SK-MEL-5 (cell line): Measurements from ENCODE around the gene CELSR3. TPM values are rescaled to one million over a fixed set of nuclear protein-coding genes. Genes with fewer than 3 reads are reported as not detected.

ENCODE experiments used
- DNase-seq: peaks from one replicate; pipeline ENCODE4 v3.0.0-alpha.2; 2016; ENCODE audit warnings: low read depth, low spot score
- in situ Hi-C: cut with HindIII; loops from 2 replicates; pipeline ENCODE4 v1.10.0; 2016; ENCODE audit warnings: low sequenced_read_pairs, high pct_unique_total_duplicates, low pct_unique_long_range_greater_than_20kb
- polyA plus RNA-seq, 2 experiments: library from polyadenylated mRNA; depleted of rRNA; stranded (reverse); fragments of >200 nt; gene quantifications; 2 replicates each; pipeline ENCODE4 v1.2.3, GENCODE V29; 2015
- total RNA-seq: library from RNA; depleted of rRNA; stranded (reverse); fragments of >200 nt; shearing (Covaris generic); gene quantifications from 2 replicates; pipeline ENCODE4 v1.2.3, GENCODE V29; 2014; rRNA removed

CELSR3 gene, protein sequence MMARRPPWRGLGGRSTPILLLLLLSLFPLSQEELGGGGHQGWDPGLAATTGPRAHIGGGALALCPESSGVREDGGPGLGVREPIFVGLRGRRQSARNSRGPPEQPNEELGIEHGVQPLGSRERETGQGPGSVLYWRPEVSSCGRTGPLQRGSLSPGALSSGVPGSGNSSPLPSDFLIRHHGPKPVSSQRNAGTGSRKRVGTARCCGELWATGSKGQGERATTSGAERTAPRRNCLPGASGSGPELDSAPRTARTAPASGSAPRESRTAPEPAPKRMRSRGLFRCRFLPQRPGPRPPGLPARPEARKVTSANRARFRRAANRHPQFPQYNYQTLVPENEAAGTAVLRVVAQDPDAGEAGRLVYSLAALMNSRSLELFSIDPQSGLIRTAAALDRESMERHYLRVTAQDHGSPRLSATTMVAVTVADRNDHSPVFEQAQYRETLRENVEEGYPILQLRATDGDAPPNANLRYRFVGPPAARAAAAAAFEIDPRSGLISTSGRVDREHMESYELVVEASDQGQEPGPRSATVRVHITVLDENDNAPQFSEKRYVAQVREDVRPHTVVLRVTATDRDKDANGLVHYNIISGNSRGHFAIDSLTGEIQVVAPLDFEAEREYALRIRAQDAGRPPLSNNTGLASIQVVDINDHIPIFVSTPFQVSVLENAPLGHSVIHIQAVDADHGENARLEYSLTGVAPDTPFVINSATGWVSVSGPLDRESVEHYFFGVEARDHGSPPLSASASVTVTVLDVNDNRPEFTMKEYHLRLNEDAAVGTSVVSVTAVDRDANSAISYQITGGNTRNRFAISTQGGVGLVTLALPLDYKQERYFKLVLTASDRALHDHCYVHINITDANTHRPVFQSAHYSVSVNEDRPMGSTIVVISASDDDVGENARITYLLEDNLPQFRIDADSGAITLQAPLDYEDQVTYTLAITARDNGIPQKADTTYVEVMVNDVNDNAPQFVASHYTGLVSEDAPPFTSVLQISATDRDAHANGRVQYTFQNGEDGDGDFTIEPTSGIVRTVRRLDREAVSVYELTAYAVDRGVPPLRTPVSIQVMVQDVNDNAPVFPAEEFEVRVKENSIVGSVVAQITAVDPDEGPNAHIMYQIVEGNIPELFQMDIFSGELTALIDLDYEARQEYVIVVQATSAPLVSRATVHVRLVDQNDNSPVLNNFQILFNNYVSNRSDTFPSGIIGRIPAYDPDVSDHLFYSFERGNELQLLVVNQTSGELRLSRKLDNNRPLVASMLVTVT (N-terminal part only)
- total RNA-seq = 3.2 and 3.6 TPM in 2 replicates
- polyA plus RNA-seq (2015; cell fraction: cytosol; rRNA removed) = 5.5 and 7.8 TPM in 2 replicates
- polyA plus RNA-seq (2015; cell fraction: nucleus; rRNA removed) = 37.6 and 55.1 TPM in 2 replicates

DNA sequence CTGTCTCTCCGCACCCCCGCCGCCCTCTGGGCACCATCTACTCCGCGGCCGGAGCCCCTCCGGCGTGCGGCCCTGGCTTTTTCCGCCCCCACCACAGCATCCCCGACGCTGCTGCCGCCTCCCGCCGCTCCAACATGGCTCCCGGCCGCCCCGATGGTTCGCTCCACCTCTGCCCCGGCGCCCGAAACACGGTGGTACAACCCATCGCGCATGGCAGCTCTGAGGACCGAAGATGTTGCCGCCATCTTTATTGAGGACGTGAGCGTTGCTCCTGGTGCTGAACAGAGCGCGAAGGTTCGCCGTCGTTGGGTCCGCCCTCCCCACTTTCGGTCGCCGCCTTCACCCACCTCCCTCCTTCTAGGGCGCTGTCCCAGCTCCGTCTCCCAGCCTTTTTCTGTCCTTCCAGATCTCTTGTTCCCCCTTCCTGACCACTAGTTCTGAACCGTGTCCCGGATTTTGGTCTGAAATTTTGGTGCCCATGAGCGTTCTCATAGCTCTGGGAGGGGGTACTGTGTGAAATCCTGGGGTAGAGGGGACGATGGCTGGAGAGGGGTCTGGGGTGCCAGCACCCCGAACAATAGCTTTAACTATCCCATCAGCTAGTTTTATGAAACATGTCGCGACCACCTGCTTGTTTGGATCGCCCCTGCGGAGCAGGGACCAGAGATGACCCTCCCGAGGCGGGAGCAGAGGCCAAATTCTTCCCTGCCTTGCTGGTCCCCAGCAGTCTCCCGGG, at the start of gene CELSR3:
Gene CELSR3 (minus strand): TSS at position 134 of the 736 bp plus-strand sequence. CDS start 252 bp downstream, outside the sequence.
- in situ Hi-C loops = no loop called here
- peak; percentile 88 for DNase-seq

DNA sequence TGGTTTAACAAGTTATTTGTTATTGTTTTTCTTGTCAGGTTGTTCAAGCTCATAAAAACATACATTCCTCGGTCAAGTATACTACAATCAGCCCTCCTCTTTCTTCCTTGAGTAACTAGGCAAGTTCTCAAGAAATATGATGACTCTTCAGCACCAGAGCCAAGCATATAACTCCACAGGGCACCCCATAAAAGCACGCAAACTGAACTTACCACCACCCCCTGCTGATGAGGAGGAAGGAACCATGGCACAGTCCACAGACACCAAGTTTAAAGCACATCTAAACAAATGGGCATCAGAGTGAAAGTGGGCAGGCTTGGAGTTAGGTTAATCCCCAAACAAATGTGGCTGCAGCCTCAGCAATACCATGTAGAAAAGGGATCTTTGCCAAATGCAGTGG, 49.0 kb upstream of the CELSR3 start:
- DNase-seq = no peak
- in situ Hi-C loops = no loop called here

DNA sequence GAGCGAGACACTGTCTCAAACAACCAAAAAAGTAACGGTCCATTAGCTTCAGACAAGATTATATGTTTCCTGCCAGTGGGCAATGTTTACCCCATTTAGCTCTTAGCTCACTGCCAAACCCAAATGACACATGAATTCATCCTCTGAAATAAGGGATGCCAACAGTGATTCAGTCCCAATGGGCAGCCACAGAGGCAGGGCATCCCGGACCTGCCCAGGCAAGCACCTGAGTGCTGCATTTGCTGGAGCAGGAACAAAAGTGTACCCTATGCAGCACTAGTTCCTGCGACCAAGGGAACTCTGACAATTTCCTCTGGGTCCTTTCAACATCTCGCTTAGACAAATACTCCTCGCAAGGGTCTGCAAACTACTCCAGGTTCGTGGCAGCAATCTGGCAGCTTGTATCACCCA, 46.4 kb upstream of the CELSR3 start:
- in situ Hi-C loops = no loop called here
- no peak for DNase-seq

DNA sequence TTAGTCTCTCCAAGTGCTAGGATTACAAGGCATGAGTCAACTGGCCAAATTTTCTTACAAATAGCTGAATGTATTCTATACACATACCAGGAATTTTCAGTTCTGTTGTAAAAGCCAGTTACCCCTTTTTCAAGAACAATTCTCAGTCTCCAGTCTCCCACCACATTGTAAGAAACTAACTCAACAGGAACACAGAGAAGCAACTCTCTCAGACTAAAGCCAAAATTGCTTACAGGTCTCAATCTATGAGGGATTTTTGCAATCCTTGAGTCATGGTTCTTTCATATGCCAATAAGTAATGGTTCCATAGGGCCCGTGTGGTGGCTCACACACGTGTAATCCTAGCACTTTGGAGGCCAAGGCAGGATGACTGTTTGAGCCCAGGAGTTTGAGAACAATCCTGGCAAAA, 45.8 kb upstream of the CELSR3 start:
- in situ Hi-C loops = no loop called here
- DNase-seq = no peak

DNA sequence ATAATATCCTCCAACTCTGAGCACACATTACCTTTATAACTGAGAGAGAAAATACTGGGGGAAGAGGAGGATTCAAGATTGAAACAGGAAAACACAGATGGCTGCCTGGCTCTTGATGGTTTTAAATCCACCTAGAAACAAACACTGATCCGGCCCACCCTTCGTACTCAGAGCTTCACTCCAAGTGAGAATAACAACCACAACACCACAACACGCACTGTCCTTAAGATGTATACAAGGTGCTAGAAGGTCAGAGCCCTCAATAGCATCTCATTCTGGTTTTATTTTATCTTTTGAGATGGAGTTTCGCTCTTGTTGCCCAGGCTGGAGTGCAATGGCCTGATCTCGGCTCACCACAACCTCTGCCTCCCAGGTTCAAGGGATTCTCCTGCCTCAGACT, 44.5 kb upstream of the CELSR3 start:
- no peak for DNase-seq
- in situ Hi-C loops = no loop called here

DNA sequence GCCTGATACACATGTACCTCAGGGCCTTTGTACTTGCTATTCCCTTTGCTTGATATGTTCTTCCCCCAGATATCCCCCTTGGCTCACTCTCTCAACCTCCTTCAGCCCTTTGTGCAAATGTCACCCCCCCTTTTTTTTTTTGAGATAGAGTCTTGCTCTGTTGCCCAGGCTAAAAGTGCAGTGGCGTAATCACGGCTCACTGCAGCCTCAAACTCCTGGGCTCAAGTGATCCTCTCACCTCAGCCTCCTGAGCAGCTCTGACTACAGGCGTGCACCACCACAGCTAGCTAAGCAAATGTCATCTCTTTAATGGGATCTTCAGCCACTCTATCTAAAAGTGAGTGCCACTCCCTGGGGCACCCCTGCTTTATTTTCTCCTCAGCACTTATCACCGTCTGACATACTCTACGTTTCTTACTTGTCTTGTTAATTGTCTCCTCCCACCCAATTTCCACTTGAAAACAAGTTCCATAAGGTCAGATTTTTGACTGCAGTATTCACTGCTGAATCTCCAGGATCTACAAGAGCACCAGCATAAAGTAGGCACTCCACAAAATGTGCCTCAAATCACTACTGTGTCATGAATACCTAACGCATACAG, 39.7 kb upstream of the CELSR3 start:
- in situ Hi-C loops = no loop called here
- DNase-seq = no peak

DNA sequence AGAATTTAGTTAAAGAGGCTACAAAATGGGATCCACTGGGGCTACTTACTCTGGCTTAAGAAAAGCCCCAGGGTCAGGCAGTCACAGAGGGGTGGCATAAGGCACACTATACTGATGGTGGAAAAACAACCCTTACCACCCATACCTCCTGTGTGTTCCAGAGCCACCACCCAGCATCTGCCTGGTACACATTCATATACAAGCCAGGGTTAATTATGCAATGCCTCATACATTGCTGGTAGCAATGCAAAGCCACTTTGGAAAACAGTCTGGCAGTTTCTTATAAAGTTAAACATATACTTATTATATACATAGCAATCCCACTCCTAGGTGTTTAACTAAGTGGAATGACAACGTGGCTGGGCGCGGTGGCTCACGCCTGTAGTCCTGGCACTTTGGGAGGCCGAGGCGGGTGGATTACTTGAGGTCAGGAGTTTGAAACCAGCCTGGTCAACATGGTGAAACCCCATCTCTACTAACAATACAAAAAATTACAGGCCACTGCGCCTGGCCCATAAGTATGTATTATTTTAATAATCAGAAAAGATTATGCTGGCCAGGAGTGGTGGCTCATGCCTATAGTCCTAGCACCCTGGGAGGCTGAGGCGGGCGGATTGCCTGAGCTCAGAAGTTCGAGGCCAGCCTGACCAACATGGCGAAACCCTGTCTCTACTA, 38.2 kb upstream of the CELSR3 start:
- no peak for DNase-seq

GRCh38 chr3:48698891-48699290, 36.2 kb upstream of the CELSR3 start:
- in situ Hi-C loops = no loop called here
- no peak for DNase-seq

More for the DNA sequence above, 38.2 kb upstream of the CELSR3 start:
- in situ Hi-C loops = no loop called here

- DNase-seq = peak; percentile 59
- in situ Hi-C loops = no loop called here
These were observed 35.3 kb upstream of the CELSR3 start for GRCh38 chr3:48697952-48698351.

DNA sequence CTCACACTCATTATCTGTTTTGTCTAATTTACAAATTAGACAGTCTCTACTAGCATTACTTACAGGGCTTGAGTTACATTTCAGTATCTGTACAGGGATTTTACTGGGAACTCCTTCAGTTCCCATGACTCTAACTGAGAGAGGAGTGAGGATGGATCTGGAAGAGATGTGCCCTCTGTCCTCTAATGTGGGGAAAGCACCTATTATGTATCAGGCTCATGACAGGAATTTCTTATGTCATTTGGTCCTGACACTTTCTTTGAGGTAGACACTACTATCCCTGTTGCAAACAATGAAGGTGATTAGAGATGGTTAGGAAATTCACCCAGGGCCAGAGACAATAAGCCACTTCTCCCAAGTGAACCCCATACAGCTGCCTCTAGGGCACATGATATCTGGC, 33.9 kb upstream of the CELSR3 start:
- peak; percentile 22 for DNase-seq
- in situ Hi-C loops = no loop called here

- in situ Hi-C loops = no loop called here
- no peak for DNase-seq
These were observed 33.5 kb upstream of the CELSR3 start for GRCh38 chr3:48696156-48696555.

DNA sequence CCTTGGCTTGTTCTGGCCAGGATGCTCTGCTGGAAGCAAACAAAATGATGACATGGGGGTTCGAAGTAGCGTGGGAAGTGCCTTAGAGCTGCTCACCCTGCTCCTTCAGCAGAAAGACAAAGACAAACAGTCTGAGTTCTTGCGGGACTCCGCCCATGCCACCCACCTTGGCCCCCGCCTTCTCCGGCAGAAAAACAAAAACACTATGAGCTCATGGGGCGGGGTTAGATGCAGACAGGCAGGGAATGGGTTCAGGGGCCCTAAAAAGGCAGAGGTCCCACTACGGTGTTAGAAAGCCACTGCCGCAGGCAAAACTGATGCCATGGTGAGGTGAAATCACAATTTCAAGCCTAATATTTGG, 32.7 kb upstream of the CELSR3 start:
- no peak for DNase-seq
- in situ Hi-C loops = no loop called here

DNA sequence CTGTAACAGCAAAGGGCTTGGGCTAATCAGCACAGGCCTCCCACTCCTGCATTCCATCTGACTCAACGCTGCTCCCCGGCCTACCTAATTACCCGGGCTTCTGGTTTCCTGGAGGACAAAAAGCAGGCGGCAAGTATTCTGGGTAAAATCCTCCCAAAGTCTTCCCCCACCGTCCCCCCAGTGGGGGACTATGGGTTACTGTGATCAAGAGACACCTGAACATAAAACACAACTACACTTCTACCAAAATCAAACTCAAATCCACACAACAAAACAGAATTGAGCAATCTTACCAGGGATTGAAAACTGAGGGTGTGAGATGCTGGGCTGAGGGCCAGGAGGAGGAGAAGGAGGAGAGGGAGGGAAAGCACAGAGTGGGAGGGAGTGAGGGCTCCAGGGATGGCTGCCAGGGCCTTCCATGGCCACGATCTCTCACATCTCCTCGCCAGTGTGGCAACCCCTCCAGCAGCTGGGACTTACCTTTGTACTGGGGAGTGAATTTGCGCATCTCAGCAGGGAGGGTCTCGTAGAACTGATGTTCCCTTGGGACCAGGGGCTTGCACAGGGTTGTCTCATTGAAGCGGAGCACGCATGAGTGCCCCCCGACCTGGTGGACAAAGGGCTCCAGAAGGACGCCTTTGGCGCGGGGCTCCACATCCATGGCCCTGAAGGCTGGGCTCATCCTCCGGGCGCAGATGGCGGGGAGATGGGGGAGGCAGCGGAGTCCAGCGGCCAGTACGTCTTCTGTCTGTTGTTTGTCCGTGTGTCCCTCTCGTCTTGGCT, 32.1 kb upstream of the CELSR3 start:
- in situ Hi-C loops = no loop called here
- DNase-seq = no peak

- no peak for DNase-seq
- in situ Hi-C loops = no loop called here
These were observed 31.1 kb upstream of the CELSR3 start for GRCh38 chr3:48693826-48694225.

- in situ Hi-C loops = no loop called here
- DNase-seq = no peak
These were observed 29.9 kb upstream of the CELSR3 start for GRCh38 chr3:48692551-48692950.
